Fibroblast of villous mesenchyme (primary cell): ENCODE results near the gene CCBE1. TPM values are rescaled to one million over a fixed set of nuclear protein-coding genes. Genes with fewer than 3 reads are reported as not detected.

Experiments used
- DNase-seq: peaks from one replicate; pipeline ENCODE4 v3.0.0-alpha.2; 2010; ENCODE audit warnings: low read depth
- H3K4me3 ChIP-seq: 2 replicates; pipeline ENCODE4 v1.5.1; 2011; ENCODE audit warnings: low read depth, mild to moderate bottlenecking, low read length
- CTCF ChIP-seq: IDR thresholded peaks from 2 replicates; pipeline ENCODE4 v1.5.1; 2012; ENCODE audit warnings: low read depth, mild to moderate bottlenecking, low read length; ENCODE audit not compliant: insufficient read depth
- total RNA-seq: library from RNA; depleted of rRNA; stranded (reverse); fragments of >200 nt; gene quantifications from 2 replicates; pipeline ENCODE4 v1.2.3, GENCODE V29; 2012

CCBE1 gene
- total RNA-seq, 1 donor: 10.4 TPM

GRCh38 chr18:59606193-59607077, 90.8 kb downstream of the CCBE1 start:
- no peak for TF ChIP-seq CTCF
- H3K4me3 ChIP-seq: no peak overlapping the region
- DNase-seq: peak; percentile 96

GRCh38 chr18:59605633-59606192, 91.5 kb downstream of the CCBE1 start:
- TF ChIP-seq CTCF: no peak
- DNase-seq: no peak
- no peak overlapping the region for H3K4me3 ChIP-seq

GRCh38 chr18:59604877-59605276, 92.3 kb downstream of the CCBE1 start:
- H3K4me3 ChIP-seq: no peak overlapping the region
- DNase-seq: no peak
- TF ChIP-seq CTCF: no peak

- TF ChIP-seq CTCF: no peak
- H3K4me3 ChIP-seq: no peak overlapping the region
- no peak for DNase-seq
Measured at GRCh38 chr18:59597049-59597448, 100.2 kb downstream of the CCBE1 start.

GRCh38 chr18:59593291-59593717, 103.9 kb downstream of the CCBE1 start:
- peak; percentile 3 for DNase-seq
- H3K4me3 ChIP-seq: no peak overlapping the region
- no peak for TF ChIP-seq CTCF

- DNase-seq: no peak
- TF ChIP-seq CTCF: no peak
- no peak overlapping the region for H3K4me3 ChIP-seq
Measured at GRCh38 chr18:59592624-59593023, 104.6 kb downstream of the CCBE1 start.

GRCh38 chr18:59582395-59582794, 114.8 kb downstream of the CCBE1 start:
- no peak for DNase-seq
- no peak overlapping the region for H3K4me3 ChIP-seq
- TF ChIP-seq CTCF: no peak
